ENCODE results near the gene VPS39. TPM values are rescaled to one million over a fixed set of nuclear protein-coding genes. Genes with fewer than 3 reads are reported as not detected.

The VPS39 gene
- total RNA-seq, 1 experiment from 2014 or later = 55.2 TPM

GRCh38 chr15:42140383-42141070, 67.6 kb downstream of the VPS39 start:
- Histone ChIP-seq H3K4me3 (ENCODE audit: low read depth in 2 of 2, low read length in 2 of 2) (no peak overlapping the region), H3K36me3 (ENCODE audit: control insufficient read depth, insufficient read depth, low read length) (no peaks in the 10 kb centered on the region), H3K27ac (ENCODE audit: low read length) (no peak overlapping the region), H3K9me3 (ENCODE audit: control insufficient read depth, insufficient read depth, low read depth, low read length) (no peaks in the 10 kb centered on the region), H3K4me1 (ENCODE audit: control insufficient read depth, insufficient read depth, low read length) (no peaks in the 10 kb centered on the region; the same call in 1 of the 2 replicates), H3K27me3 (ENCODE audit: control insufficient read depth, insufficient read depth, low read length) (no peaks in the 10 kb centered on the region)
- in situ Hi-C loops (cut with HindIII; ENCODE audit: low pct_unique_long_range_greater_than_20kb, low sequenced_read_pairs) = no loop called here
- DNase-seq (ENCODE audit: low read depth, low spot score) (no peak), ATAC-seq (no peak)
- POLR2A ChIA-PET = no interaction called here
- CTCF ChIA-PET = no interaction called here
- BruUV-seq (replicated peaks) = no TSS peak
- TF ChIP-seq CTCF (IDR thresholded peaks at IDR 0.05) (no peak), POLR2AphosphoS5 (IDR thresholded peaks at IDR 0.05; ENCODE audit: low read depth, low read length) (no peak), SIN3A (IDR thresholded peaks at IDR 0.05; ENCODE audit: borderline replicate concordance, insufficient read depth, low read depth, low read length) (no peak), REST (IDR thresholded peaks at IDR 0.05; ENCODE audit: insufficient read depth in 1 of 2, low read depth in 2 of 2, low read length in 1 of 2) (no peak), TCF7L2 (IDR thresholded peaks at IDR 0.05; ENCODE audit: low read depth, low read length) (no peak)
- intact Hi-C loops (cut with micrococcal nuclease; ENCODE audit: unreplicated experiment) = no loop called here

GRCh38 chr15:42139596-42139995, 68.5 kb downstream of the VPS39 start:
- intact Hi-C loops (cut with micrococcal nuclease; ENCODE audit: unreplicated experiment) (loop anchor here (5.0 kb wide), 1 partner anchor 152 kb away; no protein-coding TSS in a partner anchor), in situ Hi-C loops (cut with HindIII; ENCODE audit: low pct_unique_long_range_greater_than_20kb, low sequenced_read_pairs) (no loop called here)
- TF ChIP-seq REST (IDR thresholded peaks at IDR 0.05; ENCODE audit: insufficient read depth in 1 of 2, low read depth in 2 of 2, low read length in 1 of 2) (no peak), POLR2AphosphoS5 (IDR thresholded peaks at IDR 0.05; ENCODE audit: low read depth, low read length) (no peak), CTCF (IDR thresholded peaks at IDR 0.05) (no peak), TCF7L2 (IDR thresholded peaks at IDR 0.05; ENCODE audit: low read depth, low read length) (no peak), SIN3A (IDR thresholded peaks at IDR 0.05; ENCODE audit: borderline replicate concordance, insufficient read depth, low read depth, low read length) (no peak)
- Histone ChIP-seq H3K27me3 (ENCODE audit: control insufficient read depth, insufficient read depth, low read length) (no peaks in the 10 kb centered on the region), H3K4me1 (ENCODE audit: control insufficient read depth, insufficient read depth, low read length) (no peaks in the 10 kb centered on the region; the same call in 1 of the 2 replicates), H3K4me3 (ENCODE audit: low read depth in 2 of 2, low read length in 2 of 2) (no peak overlapping the region), H3K36me3 (ENCODE audit: control insufficient read depth, insufficient read depth, low read length) (no peaks in the 10 kb centered on the region), H3K9me3 (ENCODE audit: control insufficient read depth, insufficient read depth, low read depth, low read length) (no peaks in the 10 kb centered on the region), H3K27ac (ENCODE audit: low read length) (no peak overlapping the region)
- POLR2A ChIA-PET = no interaction called here
- no TSS peak for BruUV-seq (replicated peaks)
- DNase-seq (ENCODE audit: low read depth, low spot score) = no peak
- CTCF ChIA-PET = interaction anchor here (0.6 to 1.2 kb wide), 2 partner anchors 29 to 55 kb away, joined by 4 to 6 read pairs; no protein-coding TSS in a partner anchor
- ATAC-seq = no peak

Measured in Panc1 (cell line).